Measurements from ENCODE around the gene PDZD11.

PDZD11 gene

GRCh38 chrX:70292788-70293187, 3.1 kb upstream of the PDZD11 start:
- no peak for TF ChIP-seq SPI1 (IDR thresholded peaks at IDR 0.05; ENCODE audit: borderline replicate concordance, low read depth)
- DNase-seq (ENCODE audit: low read depth in 1 of 2, low spot score in 1 of 2): no peak
- Histone ChIP-seq H3K27ac (replicated peaks) (no peak overlapping the region), H3K4me3 (replicated peaks; ENCODE audit: insufficient read depth, low read length) (no peak overlapping the region), H3K27me3 (ENCODE audit: insufficient read depth, poor library complexity, severe bottlenecking) (no peaks in the 10 kb centered on the region)

GRCh38 chrX:70289168-70289792, 447 bp downstream of the PDZD11 start:
- Histone ChIP-seq H3K27ac (replicated peaks) (peak overlapping the region; percentile 50), H3K4me3 (replicated peaks; ENCODE audit: insufficient read depth, low read length) (peak overlapping the region; percentile 70), H3K27me3 (ENCODE audit: insufficient read depth, poor library complexity, severe bottlenecking) (no peaks in the 10 kb centered on the region)
- no peak for DNase-seq (ENCODE audit: low read depth in 1 of 2, low spot score in 1 of 2)
- TF ChIP-seq GABPA (IDR thresholded peaks at IDR 0.05; ENCODE audit: low read depth) (no peak), POLR2AphosphoS5 (IDR thresholded peaks at IDR 0.05; ENCODE audit: low read depth) (no peak), SPI1 (IDR thresholded peaks at IDR 0.05; ENCODE audit: borderline replicate concordance, low read depth) (no peak)
- TF ChIP-seq, protein P1, sequence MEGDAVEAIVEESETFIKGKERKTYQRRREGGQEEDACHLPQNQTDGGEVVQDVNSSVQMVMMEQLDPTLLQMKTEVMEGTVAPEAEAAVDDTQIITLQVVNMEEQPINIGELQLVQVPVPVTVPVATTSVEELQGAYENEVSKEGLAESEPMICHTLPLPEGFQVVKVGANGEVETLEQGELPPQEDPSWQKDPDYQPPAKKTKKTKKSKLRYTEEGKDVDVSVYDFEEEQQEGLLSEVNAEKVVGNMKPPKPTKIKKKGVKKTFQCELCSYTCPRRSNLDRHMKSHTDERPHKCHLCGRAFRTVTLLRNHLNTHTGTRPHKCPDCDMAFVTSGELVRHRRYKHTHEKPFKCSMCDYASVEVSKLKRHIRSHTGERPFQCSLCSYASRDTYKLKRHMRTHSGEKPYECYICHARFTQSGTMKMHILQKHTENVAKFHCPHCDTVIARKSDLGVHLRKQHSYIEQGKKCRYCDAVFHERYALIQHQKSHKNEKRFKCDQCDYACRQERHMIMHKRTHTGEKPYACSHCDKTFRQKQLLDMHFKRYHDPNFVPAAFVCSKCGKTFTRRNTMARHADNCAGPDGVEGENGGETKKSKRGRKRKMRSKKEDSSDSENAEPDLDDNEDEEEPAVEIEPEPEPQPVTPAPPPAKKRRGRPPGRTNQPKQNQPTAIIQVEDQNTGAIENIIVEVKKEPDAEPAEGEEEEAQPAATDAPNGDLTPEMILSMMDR (IDR thresholded peaks at IDR 0.05; ENCODE audit: insufficient read depth, low read length): no peak
- TF ChIP-seq, protein P2, sequence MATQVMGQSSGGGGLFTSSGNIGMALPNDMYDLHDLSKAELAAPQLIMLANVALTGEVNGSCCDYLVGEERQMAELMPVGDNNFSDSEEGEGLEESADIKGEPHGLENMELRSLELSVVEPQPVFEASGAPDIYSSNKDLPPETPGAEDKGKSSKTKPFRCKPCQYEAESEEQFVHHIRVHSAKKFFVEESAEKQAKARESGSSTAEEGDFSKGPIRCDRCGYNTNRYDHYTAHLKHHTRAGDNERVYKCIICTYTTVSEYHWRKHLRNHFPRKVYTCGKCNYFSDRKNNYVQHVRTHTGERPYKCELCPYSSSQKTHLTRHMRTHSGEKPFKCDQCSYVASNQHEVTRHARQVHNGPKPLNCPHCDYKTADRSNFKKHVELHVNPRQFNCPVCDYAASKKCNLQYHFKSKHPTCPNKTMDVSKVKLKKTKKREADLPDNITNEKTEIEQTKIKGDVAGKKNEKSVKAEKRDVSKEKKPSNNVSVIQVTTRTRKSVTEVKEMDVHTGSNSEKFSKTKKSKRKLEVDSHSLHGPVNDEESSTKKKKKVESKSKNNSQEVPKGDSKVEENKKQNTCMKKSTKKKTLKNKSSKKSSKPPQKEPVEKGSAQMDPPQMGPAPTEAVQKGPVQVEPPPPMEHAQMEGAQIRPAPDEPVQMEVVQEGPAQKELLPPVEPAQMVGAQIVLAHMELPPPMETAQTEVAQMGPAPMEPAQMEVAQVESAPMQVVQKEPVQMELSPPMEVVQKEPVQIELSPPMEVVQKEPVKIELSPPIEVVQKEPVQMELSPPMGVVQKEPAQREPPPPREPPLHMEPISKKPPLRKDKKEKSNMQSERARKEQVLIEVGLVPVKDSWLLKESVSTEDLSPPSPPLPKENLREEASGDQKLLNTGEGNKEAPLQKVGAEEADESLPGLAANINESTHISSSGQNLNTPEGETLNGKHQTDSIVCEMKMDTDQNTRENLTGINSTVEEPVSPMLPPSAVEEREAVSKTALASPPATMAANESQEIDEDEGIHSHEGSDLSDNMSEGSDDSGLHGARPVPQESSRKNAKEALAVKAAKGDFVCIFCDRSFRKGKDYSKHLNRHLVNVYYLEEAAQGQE (IDR thresholded peaks at IDR 0.05; ENCODE audit: insufficient replicate concordance, low read depth): no peak

- TF ChIP-seq POLR2AphosphoS5 (IDR thresholded peaks at IDR 0.05; ENCODE audit: low read depth) (no peak), GABPA (IDR thresholded peaks at IDR 0.05; ENCODE audit: low read depth) (no peak), SPI1 (IDR thresholded peaks at IDR 0.05; ENCODE audit: borderline replicate concordance, low read depth) (no peak)
- TF ChIP-seq, protein P2 (IDR thresholded peaks at IDR 0.05; ENCODE audit: insufficient replicate concordance, low read depth): no peak
- TF ChIP-seq, protein P1 (IDR thresholded peaks at IDR 0.05; ENCODE audit: insufficient read depth, low read length): no peak
- DNase-seq (ENCODE audit: low read depth in 1 of 2, low spot score in 1 of 2): no peak
- Histone ChIP-seq H3K4me3 (replicated peaks; ENCODE audit: insufficient read depth, low read length) (no peak within 1 kb of the TSS), H3K27me3 (ENCODE audit: insufficient read depth, poor library complexity, severe bottlenecking) (no peaks in the 10 kb centered on the region), H3K27ac (replicated peaks) (no peak within 1 kb of the TSS)
Measured at GRCh38 chrX:70281951-70282350, 7.8 kb downstream of the PDZD11 start, which contains the start of gene RAB41. Gene RAB41 (plus strand): TSS chrX:70282172. CDS start chrX:70282218, 46 bp downstream.

- Histone ChIP-seq H3K27me3 (ENCODE audit: insufficient read depth, poor library complexity, severe bottlenecking) (no peaks in the 10 kb centered on the region), H3K4me3 (replicated peaks; ENCODE audit: insufficient read depth, low read length) (no peak overlapping the region), H3K27ac (replicated peaks) (no peak overlapping the region)
- no peak for DNase-seq (ENCODE audit: low read depth in 1 of 2, low spot score in 1 of 2)
- TF ChIP-seq, protein P2 (IDR thresholded peaks at IDR 0.05; ENCODE audit: insufficient replicate concordance, low read depth): peak; percentile 48
- TF ChIP-seq SPI1 (IDR thresholded peaks at IDR 0.05; ENCODE audit: borderline replicate concordance, low read depth): no peak
Measured at GRCh38 chrX:70280573-70280972, 9.2 kb downstream of the PDZD11 start.

All from HL-60 (cell line).